GM23248 (cell line): ENCODE data around the gene MOK.

ENCODE experiments used
- EZH2 ChIP-seq: fragments of 200-600 bp; sonication (generic); IDR thresholded peaks from 2 replicates; pipeline ENCODE4 v1.6.1; 2018; ENCODE audit warnings: antibody characterized with exemption, mild to moderate bottlenecking; ENCODE audit not compliant: insufficient read depth, poor library complexity, severe bottlenecking
- EZH2phosphoT487 ChIP-seq: fragments of 200-600 bp; sonication (generic); IDR thresholded peaks from 2 replicates; pipeline ENCODE4 v1.6.1; 2018; ENCODE audit warnings: antibody characterized with exemption, moderate library complexity, mild to moderate bottlenecking, low read depth; ENCODE audit not compliant: insufficient read depth

DNA sequence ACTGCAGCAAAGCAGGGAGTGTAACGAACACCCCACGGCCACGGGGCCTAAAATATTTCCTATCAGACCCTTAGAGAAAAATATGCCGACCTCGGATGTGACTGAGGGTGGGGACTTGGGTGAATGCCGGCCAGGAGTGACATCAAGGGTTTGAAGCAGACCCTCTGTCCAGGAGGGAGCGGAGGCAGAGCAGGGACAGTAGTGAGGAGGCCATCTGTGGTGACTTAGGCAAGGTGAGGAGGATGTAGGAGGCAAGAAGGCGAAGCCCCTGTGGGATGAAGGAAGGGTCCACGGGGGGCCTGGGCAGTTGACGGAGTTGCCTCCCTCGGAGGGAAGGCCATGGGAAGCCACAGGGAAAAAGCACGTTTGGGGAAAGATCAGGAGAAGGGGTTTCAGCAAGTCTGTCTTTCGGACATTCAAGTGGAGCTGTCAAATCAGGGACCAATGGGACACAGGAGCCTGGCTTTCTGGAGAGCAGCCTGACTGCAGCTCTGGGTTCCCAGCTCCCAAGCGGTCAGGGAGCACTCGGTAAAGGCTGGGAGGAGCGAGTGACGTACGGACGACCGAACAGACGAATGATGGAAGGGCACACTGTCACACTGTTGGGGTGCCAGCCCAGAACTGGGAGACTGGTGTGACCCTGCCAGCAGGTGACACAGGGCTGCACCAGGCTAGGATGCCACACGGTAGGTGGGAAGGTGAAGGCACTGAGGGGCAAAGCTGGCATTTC, 74.3 kb downstream of the MOK start:
- TF ChIP-seq EZH2 (no peak), EZH2phosphoT487 (no peak)
